SK-N-SH (cell line): ENCODE results near the gene FMNL2. TPM values are rescaled to one million over a fixed set of nuclear protein-coding genes. Genes with fewer than 3 reads are reported as not detected.

ENCODE experiments used
- CTCF ChIA-PET: fragments of 300-600, 350-600 bp; formaldehyde crosslinking; extraction: SDS; loops from one replicate; lab custom pipeline; 2021; lab: Yijun Ruan, JAX
- POLR2A ChIA-PET: fragments of 350-600 bp; sonication (Branson Sonifier 250); formaldehyde crosslinking; extraction: SDS; loops from one replicate; lab custom pipeline; 2020; ENCODE audit warnings: antibody characterized with exemption, inconsistent platforms; lab: Yijun Ruan, JAX
- DNase-seq: peaks from one replicate; pipeline ENCODE4 v3.0.0; 2012
- H2AFZ ChIP-seq: fragments of 200-600 bp; sonication (generic); 2 replicates; pipeline ENCODE4 v1.8.1; 2016; ENCODE audit warnings: antibody characterized with exemption, mild to moderate bottlenecking, low read depth
- H3F3A ChIP-seq: fragments of 200-600 bp; sonication (generic); replicated peaks from 2 replicates; pipeline ENCODE3; 2016; ENCODE audit warnings: antibody characterized with exemption, mild to moderate bottlenecking; ENCODE audit not compliant: insufficient read depth
- H3K27ac ChIP-seq, 2 experiments: fragments of 200-500 bp in 1 of 2; fragments of 200-600 bp in 1 of 2; sonication (Bioruptor generic) in 1 of 2; sonication (generic), shearing (Covaris generic) in 1 of 2; 2 replicates each; pipeline versions ENCODE4 v1.5.1 to v1.6.1; 2014 to 2016; ENCODE audit warnings: low read depth in 2 of 2, inconsistent platforms in 1 of 2, low read length in 1 of 2, mild to moderate bottlenecking in 1 of 2, mixed read lengths in 1 of 2
- H3K27me3 ChIP-seq: fragments of 200-600 bp; sonication (generic), shearing (Covaris generic); 2 replicates; pipeline ENCODE4 v1.6.1; 2016; ENCODE audit warnings: mixed run types; ENCODE audit not compliant: insufficient read depth
- H3K36me3 ChIP-seq, 2 experiments: fragments of 200-500 bp in 1 of 2; fragments of 200-600 bp in 1 of 2; sonication (Bioruptor generic) in 1 of 2; sonication (generic) in 1 of 2; replicated peaks in 1 of 2; 2 replicates each; pipeline versions ENCODE3 to v1.5.1; 2014 to 2016; ENCODE audit warnings: low read length in 1 of 2, mild to moderate bottlenecking in 1 of 2; ENCODE audit not compliant: insufficient read depth in 2 of 2, control insufficient read depth in 1 of 2
- H3K4me1 ChIP-seq, 2 experiments: fragments of 200-500 bp in 1 of 2; fragments of 200-600 bp in 1 of 2; sonication (Bioruptor generic) in 1 of 2; sonication (generic), shearing (Covaris generic) in 1 of 2; 2 replicates each; pipeline versions ENCODE4 v1.5.1 to v1.6.1; 2014 to 2016; ENCODE audit warnings: low read depth in 1 of 2, low read length in 1 of 2, mixed run types in 1 of 2; ENCODE audit not compliant: insufficient read depth in 2 of 2, control insufficient read depth in 1 of 2
- H3K4me2 ChIP-seq: fragments of 200-600 bp; sonication (generic), shearing (Covaris generic); 2 replicates; pipeline ENCODE4 v1.6.1; 2017; ENCODE audit warnings: mixed run types
- H3K4me3 ChIP-seq, 2 experiments: fragments of 200-500 bp in 1 of 2; fragments of 200-600 bp in 1 of 2; sonication (Bioruptor generic) in 1 of 2; sonication (generic), shearing (Covaris generic) in 1 of 2; 2 replicates each; pipeline versions ENCODE4 v1.5.1 to v1.8.1; 2014 to 2016; ENCODE audit warnings: low read depth in 2 of 2, inconsistent platforms in 1 of 2, low read length in 1 of 2, mild to moderate bottlenecking in 1 of 2, mixed read lengths in 1 of 2, moderate library complexity in 1 of 2
- H3K79me2 ChIP-seq: fragments of 200-600 bp; sonication (generic); 2 replicates; pipeline ENCODE4 v1.8.1; 2017; ENCODE audit warnings: mild to moderate bottlenecking; ENCODE audit not compliant: insufficient read depth
- H3K9ac ChIP-seq: fragments of 200-600 bp; sonication (generic); 2 replicates; pipeline ENCODE4 v1.6.1; 2017; ENCODE audit warnings: mixed run types
- H3K9me2 ChIP-seq: fragments of 200-600 bp; sonication (generic); 2 replicates; pipeline ENCODE4 v1.6.1; 2017; ENCODE audit warnings: mixed run types
- H3K9me3 ChIP-seq: fragments of 200-600 bp; sonication (generic); 2 replicates; pipeline ENCODE4 v1.6.1; 2017; ENCODE audit warnings: mixed run types, mild to moderate bottlenecking, moderate library complexity
- H4K20me1 ChIP-seq: fragments of 200-600 bp; sonication (generic); 2 replicates; pipeline ENCODE4 v1.6.1; 2017; ENCODE audit warnings: mild to moderate bottlenecking, mixed run types; ENCODE audit not compliant: insufficient read depth
- ELF1 ChIP-seq: IDR thresholded peaks from 2 replicates; pipeline ENCODE4 v1.4.0; 2012
- MXI1 ChIP-seq: IDR thresholded peaks from 2 replicates; pipeline ENCODE4 v1.6.1; 2012; ENCODE audit warnings: mild to moderate bottlenecking, low read depth, low read length, improper control_type of control experiment
- WGBS: methylation state at CpG from one replicate; pipeline ENCODE4 v1.1.6; 2017; ENCODE audit warnings: low lambda C conversion rate; 5-methylcytosine and 5-hydroxymethylcytosine counted together
- polyA plus RNA-seq, 3 experiments: library from polyadenylated mRNA; depleted of rRNA; stranded (reverse); fragments of >200 nt; gene quantifications; 2 replicates each; pipeline ENCODE4 v1.2.3, GENCODE V29; 2012
- TF ChIP-seq, protein P1 (sequence below): IDR thresholded peaks from 2 replicates; pipeline ENCODE4 v1.6.1; 2012; ENCODE audit warnings: mild to moderate bottlenecking, low read depth, low read length, moderate library complexity
- TF ChIP-seq, protein P2 (sequence below): IDR thresholded peaks from 2 replicates; pipeline ENCODE4; 2012
- TF ChIP-seq, protein P3 (sequence below): IDR thresholded peaks from 2 replicates; pipeline ENCODE4 v1.4.0; 2012; ENCODE audit warnings: low read depth, borderline replicate concordance

FMNL2 gene
- polyA plus RNA-seq, 1 of the 3 experiments (the other 2 are of a cell fraction) = 14.5 TPM

DNA sequence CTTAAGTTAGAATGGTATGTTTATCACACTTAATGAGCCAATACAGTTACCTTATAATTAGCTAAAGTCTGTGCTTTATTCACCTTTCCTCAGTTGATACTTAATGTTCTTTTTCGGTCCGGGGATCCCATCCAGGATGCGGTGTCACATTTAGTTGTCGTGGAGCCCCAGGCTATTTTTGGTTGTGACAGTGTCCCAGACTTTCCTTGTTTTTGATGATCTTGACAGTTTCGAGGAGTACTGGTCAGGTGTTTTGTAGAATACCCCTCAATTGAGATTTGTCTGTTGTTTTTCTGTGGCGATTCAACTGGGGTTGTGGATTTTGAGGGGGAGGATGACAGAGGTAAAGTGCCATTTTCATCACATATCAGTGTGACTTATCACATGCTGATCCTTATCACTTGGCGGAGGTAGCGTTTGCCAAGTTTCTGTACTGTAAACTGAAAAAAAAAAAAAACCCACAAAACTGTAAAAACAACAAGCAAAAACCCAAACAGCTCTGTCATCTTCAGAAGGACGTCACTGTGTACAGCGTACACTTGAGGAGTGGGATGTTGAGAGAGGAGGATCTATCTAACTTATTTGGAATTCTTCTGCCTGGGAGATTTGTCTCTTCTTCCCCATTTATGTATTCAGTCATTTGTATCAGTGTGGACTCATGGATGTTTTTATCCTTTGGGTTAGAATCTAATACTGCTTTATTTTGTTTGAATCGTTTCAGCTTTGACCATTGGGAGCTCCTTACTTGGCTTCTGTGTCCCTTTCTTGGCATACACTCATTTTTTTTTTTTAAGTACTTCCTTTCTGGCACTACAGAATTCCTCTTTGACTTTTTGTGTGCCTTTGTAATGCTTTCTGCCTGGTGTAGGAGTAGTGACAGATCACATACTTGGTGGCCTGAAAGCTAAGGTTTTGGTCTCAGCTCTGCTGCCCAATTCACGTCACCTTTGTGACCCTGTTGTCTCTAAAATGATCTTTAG is 68.1 kb downstream of the FMNL2 start:
- ChIA-PET POLR2A (no interaction called here), CTCF (interaction anchor here (1.2 kb wide), 1 partner anchor 10 kb away, joined by 3 read pairs; no protein-coding TSS in a partner anchor)
- peaks cover 4% of the 10 kb centered on the region for H3F3A ChIP-seq
- DNase-seq = no peak
- H3K4me1 ChIP-seq = peaks cover 18 to 20% of the 10 kb centered on the region in 2 experiments; a peak in 3 of 4 replicates
- no peaks in the 10 kb centered on the region for H3K36me3 ChIP-seq
- H3K79me2 ChIP-seq = peaks cover 48% of the 10 kb centered on the region; the same call in 1 of the 2 replicates
- no peak overlapping the region for H2AFZ ChIP-seq
- H3K27ac ChIP-seq = no peak overlapping the region
- 0 out of 2 replicates have a peak, but pooled peaks cover 6% of the 10 kb centered on the region for H4K20me1 ChIP-seq
- no peaks in the 10 kb centered on the region for H3K9me2 ChIP-seq
- TF ChIP-seq, protein P1, sequence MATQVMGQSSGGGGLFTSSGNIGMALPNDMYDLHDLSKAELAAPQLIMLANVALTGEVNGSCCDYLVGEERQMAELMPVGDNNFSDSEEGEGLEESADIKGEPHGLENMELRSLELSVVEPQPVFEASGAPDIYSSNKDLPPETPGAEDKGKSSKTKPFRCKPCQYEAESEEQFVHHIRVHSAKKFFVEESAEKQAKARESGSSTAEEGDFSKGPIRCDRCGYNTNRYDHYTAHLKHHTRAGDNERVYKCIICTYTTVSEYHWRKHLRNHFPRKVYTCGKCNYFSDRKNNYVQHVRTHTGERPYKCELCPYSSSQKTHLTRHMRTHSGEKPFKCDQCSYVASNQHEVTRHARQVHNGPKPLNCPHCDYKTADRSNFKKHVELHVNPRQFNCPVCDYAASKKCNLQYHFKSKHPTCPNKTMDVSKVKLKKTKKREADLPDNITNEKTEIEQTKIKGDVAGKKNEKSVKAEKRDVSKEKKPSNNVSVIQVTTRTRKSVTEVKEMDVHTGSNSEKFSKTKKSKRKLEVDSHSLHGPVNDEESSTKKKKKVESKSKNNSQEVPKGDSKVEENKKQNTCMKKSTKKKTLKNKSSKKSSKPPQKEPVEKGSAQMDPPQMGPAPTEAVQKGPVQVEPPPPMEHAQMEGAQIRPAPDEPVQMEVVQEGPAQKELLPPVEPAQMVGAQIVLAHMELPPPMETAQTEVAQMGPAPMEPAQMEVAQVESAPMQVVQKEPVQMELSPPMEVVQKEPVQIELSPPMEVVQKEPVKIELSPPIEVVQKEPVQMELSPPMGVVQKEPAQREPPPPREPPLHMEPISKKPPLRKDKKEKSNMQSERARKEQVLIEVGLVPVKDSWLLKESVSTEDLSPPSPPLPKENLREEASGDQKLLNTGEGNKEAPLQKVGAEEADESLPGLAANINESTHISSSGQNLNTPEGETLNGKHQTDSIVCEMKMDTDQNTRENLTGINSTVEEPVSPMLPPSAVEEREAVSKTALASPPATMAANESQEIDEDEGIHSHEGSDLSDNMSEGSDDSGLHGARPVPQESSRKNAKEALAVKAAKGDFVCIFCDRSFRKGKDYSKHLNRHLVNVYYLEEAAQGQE = no peak
- TF ChIP-seq MXI1 = no peak
- TF ChIP-seq, protein P2, sequence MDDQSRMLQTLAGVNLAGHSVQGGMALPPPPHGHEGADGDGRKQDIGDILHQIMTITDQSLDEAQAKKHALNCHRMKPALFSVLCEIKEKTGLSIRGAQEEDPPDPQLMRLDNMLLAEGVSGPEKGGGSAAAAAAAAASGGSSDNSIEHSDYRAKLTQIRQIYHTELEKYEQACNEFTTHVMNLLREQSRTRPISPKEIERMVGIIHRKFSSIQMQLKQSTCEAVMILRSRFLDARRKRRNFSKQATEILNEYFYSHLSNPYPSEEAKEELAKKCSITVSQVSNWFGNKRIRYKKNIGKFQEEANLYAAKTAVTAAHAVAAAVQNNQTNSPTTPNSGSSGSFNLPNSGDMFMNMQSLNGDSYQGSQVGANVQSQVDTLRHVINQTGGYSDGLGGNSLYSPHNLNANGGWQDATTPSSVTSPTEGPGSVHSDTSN = peak; percentile 36
- TF ChIP-seq, protein P3, sequence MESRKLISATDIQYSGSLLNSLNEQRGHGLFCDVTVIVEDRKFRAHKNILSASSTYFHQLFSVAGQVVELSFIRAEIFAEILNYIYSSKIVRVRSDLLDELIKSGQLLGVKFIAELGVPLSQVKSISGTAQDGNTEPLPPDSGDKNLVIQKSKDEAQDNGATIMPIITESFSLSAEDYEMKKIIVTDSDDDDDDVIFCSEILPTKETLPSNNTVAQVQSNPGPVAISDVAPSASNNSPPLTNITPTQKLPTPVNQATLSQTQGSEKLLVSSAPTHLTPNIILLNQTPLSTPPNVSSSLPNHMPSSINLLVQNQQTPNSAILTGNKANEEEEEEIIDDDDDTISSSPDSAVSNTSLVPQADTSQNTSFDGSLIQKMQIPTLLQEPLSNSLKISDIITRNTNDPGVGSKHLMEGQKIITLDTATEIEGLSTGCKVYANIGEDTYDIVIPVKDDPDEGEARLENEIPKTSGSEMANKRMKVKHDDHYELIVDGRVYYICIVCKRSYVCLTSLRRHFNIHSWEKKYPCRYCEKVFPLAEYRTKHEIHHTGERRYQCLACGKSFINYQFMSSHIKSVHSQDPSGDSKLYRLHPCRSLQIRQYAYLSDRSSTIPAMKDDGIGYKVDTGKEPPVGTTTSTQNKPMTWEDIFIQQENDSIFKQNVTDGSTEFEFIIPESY = no peak
- TF ChIP-seq ELF1 = no peak
- 81% methylated on average over 12 of the region's 12 CpGs for WGBS
- no peaks in the 10 kb centered on the region for H3K27me3 ChIP-seq
- H3K9ac ChIP-seq = no peak overlapping the region
- no peak overlapping the region for H3K4me3 ChIP-seq
- no peaks in the 10 kb centered on the region for H3K9me3 ChIP-seq
- no peak overlapping the region for H3K4me2 ChIP-seq
